Colon (tissue), 2 donors: ENCODE data around the gene MYRF.

ENCODE experiments used
- FAIRE-seq: peaks from 2 replicates; lab custom pipeline; 2012; peaks lifted over from hg19 to GRCh38; lab: Jason Lieb, UNC
- donor health status: control.
- donor health status: control.

MYRF gene

GRCh38 chr11:61718621-61719302, 33.7 kb upstream of the MYRF start:
- FAIRE-seq: no peak

GRCh38 chr11:61719978-61720377, 32.5 kb upstream of the MYRF start:
- FAIRE-seq: no peak

GRCh38 chr11:61720597-61720996, 31.8 kb upstream of the MYRF start:
- FAIRE-seq: no peak

GRCh38 chr11:61724437-61724836, 28.0 kb upstream of the MYRF start:
- no peak for FAIRE-seq

- no peak for FAIRE-seq
Observed at GRCh38 chr11:61725781-61726231, 26.6 kb upstream of the MYRF start.

- no peak for FAIRE-seq
Observed at GRCh38 chr11:61726775-61727174, 25.7 kb upstream of the MYRF start.

- FAIRE-seq: no peak
Observed at GRCh38 chr11:61727401-61727811, 25.0 kb upstream of the MYRF start.

GRCh38 chr11:61728066-61728939, 24.1 kb upstream of the MYRF start:
- FAIRE-seq: no peak

GRCh38 chr11:61728940-61729219, 23.6 kb upstream of the MYRF start:
- FAIRE-seq: no peak

GRCh38 chr11:61730240-61730994, 22.0 kb upstream of the MYRF start:
- FAIRE-seq: no peak

- FAIRE-seq: no peak
Observed at GRCh38 chr11:61731211-61731951, 21.1 kb upstream of the MYRF start.

GRCh38 chr11:61731952-61732675, 20.3 kb upstream of the MYRF start:
- no peak for FAIRE-seq

- no peak for FAIRE-seq
Observed at GRCh38 chr11:61732705-61733104, 19.7 kb upstream of the MYRF start.

- no peak for FAIRE-seq
Observed at GRCh38 chr11:61733120-61733978, 19.1 kb upstream of the MYRF start.

GRCh38 chr11:61734767-61735166, 17.7 kb upstream of the MYRF start:
- FAIRE-seq: no peak

- no peak for FAIRE-seq
Observed at GRCh38 chr11:61735391-61735790, 17.0 kb upstream of the MYRF start.

GRCh38 chr11:61736310-61736709, 16.1 kb upstream of the MYRF start:
- no peak for FAIRE-seq

- FAIRE-seq: no peak
Observed at GRCh38 chr11:61737131-61737530, 15.3 kb upstream of the MYRF start.

- FAIRE-seq: no peak
Observed at GRCh38 chr11:61737636-61738386, 14.6 kb upstream of the MYRF start.

- FAIRE-seq: no peak
Observed at GRCh38 chr11:61738776-61739175, 13.7 kb upstream of the MYRF start.
